ENCODE measurements around the gene GATB.

GATB gene, protein sequence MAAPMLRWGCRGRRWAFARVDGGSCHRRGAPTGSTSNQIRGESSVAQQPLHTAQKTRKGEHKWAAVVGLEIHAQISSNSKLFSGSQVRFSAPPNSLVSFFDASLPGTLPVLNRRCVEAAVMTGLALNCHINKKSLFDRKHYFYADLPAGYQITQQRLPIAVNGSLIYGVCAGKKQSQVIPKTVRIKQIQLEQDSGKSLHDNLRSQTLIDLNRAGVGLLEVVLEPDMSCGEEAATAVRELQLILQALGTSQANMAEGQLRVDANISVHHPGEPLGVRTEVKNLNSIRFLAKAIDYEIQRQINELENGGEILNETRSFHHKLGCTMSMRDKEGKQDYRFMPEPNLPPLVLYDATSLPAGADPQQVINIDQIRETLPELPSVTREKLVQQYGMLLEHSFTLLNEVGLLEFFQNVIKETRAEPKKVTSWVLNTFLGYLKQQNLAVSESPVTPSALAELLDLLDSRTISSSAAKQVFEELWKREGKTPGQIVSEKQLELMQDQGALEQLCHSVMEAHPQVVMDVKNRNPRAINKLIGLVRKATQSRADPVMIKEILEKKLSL

DNA sequence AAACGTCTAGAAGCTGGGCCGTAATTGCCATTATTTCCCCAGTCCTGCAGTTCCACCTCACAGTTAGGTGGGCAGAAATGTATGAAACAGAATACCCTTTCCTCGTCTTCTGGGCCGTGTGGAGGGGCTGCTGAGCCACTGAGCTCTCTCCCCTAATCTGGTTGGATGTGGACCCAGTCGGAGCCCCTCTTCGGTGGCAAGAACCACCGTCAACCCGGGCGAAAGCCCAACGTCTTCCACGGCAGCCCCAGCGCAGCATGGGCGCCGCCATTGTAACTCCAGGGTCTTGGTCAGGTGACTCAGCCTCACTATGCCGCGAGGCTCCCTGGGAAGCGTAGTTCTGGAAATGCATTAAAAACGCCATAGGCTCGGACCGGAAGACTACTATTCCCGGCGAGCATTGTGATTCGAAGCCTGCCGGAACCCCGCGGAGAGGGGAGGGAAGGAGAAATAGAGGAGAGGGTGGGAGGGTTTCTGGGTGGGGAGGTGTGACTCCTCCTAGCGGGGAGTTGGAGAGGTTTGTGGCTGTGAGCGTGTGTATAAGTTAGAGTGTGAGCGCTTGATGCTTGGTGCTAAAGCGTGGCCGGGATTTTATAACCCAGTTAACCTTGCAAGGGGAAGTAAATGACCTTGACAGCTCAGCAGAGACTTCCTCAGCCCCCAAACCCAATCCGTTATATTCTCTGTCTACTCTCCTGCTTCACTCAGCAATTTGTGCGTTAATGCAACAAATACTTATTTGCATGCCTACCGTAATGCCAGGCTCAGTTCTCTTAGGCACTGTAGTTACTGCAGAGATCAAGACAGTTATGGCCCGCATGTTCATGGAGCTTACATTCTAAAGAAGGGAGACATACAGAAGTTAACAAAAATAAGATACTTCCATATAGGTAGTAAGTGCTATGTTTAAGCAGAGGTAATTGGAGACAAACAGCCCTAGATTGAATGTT, at the start of gene GATB:
Gene GATB (minus strand): TSS at position 296 of the 950 bp plus-strand sequence. CDS start 25 bp downstream, at position 271.
- peak; percentile 90 for DNase-seq (ENCODE audit: low read depth, low spot score)

DNA sequence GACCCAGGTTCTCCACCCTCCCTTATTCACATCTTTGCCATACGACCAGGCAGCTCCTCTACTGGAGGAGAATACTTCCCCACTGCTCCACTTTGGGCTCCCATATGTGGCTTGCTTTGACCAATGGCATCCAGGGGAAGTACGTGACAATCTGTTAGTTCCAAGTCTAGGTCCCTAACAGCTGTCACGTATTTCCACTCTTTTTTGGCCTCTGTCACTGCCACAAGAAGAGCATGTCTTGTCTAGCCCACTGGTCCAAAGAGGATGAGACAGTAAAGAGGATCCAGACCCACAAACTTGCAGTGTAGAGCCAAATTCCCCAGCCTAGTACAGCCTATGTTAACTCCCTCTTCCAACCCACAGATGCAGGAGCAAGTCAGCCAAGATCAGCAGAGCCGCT, 49.7 kb upstream of the GATB start:
- no peak for DNase-seq (ENCODE audit: low read depth, low spot score)

DNA sequence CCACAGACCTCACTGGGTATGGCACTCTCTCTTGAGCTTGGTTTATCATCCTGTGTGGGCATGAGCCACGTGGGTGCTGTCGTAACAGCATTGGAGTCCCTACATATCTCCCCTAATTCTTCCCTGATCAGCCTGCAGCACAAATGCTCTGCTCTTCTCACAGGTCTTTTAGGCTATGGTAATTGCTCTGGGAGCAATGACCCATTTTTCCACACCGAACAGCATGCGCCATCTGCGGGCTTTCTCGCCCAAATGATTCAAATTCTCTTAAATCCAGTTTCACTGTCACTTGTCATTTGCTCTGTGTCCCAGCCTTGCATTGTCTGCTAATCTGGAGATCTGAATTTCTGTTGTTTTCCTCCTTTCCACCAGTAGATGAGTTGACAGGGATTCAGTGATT, 48.9 kb upstream of the GATB start:
- DNase-seq (ENCODE audit: low read depth, low spot score), result no peak

DNA sequence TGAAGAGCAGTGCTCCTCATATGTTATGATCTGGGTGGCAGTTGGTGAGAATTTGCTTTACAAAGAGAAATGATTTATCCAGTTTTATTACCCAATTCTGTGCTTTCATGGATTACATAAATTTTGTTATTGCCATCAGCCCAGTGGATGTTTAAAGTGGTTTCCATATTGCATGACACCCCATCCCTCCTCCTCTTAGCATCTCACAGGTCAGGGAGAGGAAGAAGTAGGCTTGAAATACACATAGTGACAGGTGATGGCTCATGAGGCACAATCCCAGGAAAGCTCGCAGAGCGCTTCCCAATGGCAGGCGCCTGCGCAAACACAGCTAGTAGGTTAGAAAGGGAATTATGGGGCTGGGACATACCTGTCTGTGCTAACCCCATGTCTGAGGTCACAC, 47.7 kb upstream of the GATB start:
- DNase-seq (ENCODE audit: low read depth, low spot score), result no peak

DNA sequence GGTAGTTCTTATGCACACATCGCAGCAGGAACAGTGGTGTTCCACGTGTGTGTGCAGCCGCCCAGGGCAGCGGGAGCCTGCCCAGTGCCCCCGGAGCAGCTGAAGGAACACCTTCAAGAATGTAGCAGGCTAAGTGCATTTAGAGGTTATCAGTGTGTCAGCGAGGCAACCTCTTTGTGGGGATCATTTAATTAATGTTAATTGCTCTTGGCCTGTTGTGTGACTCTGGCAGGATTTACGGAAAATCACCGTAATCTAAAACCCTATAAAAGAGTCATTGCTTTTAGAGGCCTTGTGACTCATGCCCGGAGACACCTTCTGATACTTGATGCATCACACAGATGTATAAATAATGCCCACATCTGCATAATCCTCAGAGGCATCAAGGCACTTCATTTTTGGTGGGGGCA, 47.3 kb upstream of the GATB start:
- DNase-seq (ENCODE audit: low read depth, low spot score), result no peak

DNA sequence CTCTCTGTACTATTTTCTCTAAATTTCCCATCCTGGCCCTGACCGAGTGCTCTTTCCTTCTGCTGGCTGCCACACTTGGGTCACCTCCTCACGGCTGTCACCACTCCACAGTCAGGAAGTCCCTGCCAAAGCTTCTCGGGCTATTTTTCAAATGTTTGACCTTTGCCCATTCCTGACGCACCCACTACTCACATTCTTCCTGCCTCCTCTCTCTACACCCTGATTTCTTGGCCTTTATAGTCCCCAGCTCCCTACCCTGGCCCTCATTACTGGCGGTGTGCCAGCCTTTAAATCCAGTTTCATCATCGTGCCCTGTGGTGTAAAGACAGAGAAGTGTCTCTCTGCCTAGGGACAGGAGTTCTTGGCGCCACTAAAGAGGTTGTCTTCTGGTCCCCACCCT, 46.4 kb upstream of the GATB start:
- no peak for DNase-seq (ENCODE audit: low read depth, low spot score)

DNA sequence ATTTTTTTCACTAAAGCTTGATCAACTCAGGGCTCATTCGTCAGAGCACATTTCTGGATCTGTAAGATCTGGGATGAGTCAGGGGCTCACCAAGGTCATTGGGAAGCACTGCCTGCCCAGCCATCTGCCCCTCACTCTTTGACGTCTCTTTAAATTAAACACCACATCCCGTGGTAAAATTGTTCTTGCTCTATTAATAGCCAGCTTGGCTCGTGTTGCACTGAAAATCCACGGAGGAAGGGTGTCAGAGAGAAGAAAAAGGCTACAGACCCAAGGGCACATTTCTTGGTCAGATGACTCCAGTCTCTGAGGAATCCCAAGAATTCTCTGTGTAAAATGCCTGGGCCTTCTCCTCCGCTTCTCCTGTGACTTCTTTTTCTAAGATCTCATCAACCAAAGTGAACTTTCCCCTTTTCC, 45.7 kb upstream of the GATB start:
- DNase-seq (ENCODE audit: low read depth, low spot score), result peak; percentile 5

DNA sequence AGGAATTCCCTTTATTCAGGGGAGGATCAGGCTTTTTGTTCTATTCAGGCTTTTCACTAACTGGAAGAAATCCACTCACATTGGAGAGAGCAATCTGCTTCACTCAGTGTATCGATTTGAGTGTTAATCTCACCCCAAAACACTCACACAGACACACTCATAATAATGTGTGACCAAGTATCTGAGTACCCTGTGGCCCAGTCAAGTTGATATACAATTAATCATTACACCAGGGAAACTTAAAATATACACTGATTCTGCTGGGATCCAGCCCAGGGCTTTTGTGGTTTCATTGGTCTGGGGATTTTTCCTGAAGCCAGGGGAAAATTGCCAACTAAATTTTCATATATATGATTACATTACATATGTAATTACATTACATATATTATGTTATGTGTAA, 44.0 kb upstream of the GATB start:
- DNase-seq (ENCODE audit: low read depth, low spot score), result no peak

DNA sequence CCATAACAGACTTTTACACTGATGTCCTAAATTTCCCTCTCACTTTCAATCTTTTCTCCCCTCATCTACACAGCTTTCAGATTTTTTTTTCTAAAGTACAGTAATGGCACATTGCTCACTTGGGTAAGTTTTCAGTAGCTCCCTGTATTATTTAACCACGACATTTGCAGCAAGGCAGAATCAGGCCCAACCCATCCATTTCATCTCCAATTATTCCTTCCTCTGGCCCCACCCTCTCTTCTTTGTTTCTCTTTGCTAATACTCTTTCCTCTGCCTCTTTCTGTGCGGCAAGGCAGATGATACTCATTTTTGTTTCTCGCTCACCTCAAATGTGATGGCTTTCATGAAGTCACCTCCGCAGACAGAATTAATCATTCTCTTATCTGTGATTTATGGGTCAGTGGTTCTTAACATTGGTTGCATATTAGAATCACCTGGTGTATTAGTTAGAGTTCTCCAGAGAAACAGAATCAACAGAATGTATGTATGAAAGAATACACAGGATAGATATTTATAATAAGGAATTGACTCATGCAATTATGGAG, 43.4 kb upstream of the GATB start:
- no peak for DNase-seq (ENCODE audit: low read depth, low spot score)

DNA sequence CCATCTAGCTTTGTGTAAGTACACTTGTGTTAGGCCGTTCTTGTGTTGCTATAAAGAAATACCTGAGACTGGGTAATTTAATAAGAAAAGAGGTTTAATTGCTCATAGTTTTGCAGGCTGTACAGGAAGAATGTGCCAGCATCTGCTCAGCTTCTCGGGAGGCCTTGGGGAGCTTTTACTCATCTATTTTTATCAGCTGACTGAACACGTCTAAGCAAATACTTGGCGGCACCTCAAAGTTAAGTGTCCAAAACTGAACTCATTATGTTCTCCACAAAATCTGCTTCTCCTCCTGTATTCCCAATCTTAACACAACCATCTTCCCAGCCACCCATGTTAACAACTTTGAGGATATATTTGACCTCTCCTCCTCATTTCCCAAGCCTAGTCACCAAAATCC, 42.4 kb upstream of the GATB start:
- DNase-seq (ENCODE audit: low read depth, low spot score), result no peak

DNA sequence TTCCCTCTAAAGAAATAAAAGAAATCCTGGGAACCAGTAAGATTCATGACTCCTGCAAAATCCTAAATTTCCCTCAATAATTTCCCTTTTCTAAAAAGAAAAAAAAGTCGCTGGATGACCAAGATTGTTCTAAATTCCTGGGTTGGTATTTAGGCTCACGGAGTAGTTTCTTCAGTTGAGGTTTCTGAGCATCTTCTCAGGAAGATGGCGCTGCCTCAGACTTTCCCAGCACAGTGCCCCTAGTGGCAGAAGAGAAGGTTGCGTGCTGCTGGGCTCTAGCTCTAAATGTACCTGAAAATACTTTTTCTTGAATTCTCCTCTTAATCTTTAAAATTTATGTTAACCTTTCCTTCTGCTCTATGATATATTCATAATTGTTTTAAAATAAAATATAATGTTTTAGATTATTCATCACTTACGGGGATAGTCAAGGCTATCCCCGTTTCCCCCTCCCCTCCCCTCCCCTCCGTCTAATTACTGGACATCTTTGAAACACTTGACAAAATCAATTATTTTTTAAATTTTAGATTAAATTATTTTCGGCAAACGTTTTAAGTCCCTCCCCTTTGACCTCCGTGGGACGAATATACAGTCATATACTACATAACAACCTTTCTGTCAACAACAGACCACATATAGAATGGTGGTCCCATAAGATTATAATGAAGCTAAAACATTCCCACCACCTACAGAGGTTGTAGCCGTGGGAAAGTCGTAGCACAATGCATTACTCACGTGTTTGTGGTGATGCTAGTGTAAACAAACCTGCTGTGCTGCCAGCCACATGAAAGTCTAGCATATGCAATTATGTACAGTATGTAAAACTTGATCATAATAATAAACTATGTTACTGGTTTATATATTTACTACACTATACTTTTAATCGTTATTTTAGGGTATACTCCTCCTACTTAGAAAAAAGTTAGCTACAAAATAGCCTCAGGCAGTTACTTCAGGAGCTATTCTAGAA, 41.0 kb upstream of the GATB start:
- peak; percentile 38 for DNase-seq (ENCODE audit: low read depth, low spot score)

DNA sequence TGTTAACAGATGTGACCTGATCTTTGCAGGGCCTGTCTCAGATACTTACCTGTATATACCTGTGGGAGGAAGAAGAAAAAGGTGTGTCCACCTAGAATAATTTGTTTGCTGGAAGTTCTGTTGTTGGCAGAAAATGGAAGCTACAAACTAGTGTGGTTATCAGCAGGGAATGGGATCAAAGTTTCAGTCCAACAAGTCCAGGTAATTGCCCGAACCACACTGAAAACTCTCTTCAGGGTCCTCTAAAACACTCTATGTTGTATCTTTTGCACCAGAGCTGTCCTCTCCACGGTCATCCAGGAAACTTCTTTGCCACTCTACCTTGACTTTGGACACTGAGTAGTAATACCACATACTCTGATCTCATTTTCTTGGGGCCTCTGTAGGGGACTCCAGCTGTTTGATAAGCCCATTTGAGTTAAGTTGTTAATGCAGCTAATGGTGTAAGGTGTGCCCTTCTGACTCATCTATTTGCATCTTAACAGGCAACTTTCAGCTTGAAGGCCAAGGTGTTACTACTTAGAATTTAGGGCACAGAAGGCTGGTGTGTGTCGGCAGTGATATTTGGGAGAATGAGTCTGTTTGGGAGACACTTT, 38.7 kb upstream of the GATB start:
- no peak for DNase-seq (ENCODE audit: low read depth, low spot score)

DNA sequence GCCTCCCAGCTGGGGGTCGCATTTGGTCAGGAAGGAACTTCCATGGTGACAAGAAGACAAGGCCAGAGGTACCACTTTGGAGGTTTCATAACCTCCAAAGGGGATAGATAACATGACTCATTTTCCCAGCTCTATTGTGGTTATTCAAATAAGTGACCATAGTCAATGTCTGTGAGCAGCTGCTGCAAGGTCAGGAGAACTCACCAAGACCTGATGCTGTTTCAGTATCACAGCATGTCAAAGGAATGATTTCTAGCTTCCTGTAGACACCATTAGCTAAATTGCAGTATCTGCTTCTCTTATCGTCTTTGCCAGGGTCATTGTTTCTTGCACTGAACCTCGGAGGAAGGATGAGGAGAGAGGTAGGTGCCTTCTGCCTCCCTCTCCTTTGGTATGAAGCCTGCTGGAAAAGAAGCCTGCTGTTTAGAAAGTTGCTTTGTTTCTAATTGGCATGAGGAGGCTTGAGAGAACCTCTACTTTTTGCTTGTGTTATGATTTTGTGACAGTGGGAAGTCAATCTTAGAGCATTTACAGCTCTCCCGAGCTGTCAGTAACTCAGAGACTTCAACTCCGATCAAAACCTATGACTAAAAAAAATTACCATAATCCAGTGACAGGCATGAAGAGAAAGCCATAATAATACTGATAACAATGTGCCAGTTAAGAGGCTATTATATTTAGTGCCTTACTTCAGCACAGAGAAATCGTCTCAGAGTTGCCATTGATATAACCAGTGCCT, 38.0 kb upstream of the GATB start:
- no peak for DNase-seq (ENCODE audit: low read depth, low spot score)

DNA sequence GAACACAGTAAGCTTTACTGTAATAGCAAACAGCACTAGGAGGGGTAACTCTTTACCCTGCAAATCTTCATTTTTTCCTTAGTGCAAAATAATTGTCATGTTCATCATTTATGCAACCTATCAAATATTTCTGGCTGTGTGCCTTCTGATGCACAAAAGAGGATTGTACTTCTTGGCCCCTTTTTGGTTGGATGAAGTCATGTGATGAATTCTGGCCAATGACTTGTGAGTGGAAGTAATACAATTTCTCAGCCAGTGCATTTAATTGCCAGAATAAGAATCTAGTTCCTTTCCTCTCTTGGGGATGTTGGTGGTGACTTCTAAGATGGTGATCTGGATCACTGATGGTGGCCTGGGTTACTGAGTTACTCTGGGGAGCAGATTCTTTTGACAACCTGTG, 37.0 kb upstream of the GATB start:
- DNase-seq (ENCODE audit: low read depth, low spot score), result no peak

DNA sequence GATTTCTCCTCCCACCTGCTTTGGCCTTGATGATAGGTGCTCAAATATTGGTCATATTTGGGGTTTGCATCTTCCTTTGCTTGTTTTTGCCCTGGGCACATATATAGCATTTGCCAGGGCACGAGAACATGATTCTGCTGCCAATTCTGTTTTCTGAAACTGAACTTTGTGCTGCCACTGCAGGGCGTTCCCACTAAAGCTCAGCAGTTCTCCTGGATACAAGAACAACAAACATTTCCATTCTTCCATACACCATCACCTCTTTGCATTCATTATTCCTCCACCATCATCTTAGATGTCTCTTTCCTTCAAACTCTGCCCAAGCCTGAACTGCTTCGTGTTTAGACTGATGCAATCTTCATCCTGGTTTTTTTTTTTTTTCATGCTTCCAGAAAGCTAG, 36.3 kb upstream of the GATB start:
- no peak for DNase-seq (ENCODE audit: low read depth, low spot score)

DNA sequence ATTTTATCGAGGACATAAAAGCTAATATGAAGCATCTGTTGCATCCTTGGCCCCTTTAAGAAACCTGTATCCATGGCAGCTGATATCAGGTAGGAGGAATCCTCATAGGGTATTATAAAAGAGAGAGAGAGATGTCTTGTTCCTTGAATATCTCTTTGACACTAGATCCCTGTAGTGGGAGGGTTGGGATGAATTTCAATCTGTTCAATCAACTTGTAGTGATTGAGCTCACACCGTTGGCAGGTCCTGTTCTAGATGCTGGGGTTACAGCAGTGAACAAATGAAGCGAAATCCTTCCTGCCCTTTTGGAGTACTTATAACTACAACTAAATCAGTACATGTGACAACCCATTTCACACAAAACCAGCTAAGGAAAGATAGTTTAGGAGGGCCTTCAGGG, 35.3 kb upstream of the GATB start:
- DNase-seq (ENCODE audit: low read depth, low spot score), result no peak

DNA sequence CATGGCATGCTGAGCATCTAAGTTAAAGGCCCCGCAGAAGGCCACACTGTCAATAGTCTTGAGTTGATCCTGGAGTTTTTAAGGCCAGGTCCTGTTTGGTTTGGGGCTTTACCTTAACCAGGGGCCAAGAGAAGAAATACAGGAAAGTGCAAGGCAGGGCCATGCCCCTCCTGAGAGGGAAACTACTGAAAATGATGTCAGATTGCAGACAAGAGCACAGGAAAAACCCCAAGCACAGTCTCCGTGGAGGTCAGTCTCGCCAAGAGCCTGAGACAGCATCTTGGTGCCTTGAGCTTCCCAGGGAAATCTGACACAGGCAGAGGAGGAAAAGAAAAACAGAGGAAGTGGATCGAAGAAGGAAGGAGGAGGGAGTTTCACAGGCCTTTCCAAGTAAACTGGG, 32.2 kb upstream of the GATB start:
- no peak for DNase-seq (ENCODE audit: low read depth, low spot score)

DNA sequence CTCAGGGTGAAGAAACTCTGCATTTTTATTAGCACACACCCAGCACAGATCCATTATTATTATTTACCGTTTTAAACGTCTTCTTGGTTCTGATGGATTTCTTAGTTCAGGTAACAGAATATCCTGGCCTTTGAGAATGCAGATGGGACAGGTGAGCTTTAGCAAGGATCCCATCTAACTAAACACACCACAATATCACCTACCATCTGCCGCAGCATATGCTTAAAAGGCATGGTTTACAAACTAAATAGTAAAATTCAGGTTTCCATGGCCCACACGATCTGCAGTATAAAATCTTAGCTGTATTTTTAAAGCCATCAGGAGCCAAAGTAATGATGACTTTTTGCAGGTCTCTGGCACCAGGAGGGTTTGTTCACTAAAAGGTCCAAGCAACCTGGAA, 31.7 kb upstream of the GATB start:
- DNase-seq (ENCODE audit: low read depth, low spot score), result no peak

DNA sequence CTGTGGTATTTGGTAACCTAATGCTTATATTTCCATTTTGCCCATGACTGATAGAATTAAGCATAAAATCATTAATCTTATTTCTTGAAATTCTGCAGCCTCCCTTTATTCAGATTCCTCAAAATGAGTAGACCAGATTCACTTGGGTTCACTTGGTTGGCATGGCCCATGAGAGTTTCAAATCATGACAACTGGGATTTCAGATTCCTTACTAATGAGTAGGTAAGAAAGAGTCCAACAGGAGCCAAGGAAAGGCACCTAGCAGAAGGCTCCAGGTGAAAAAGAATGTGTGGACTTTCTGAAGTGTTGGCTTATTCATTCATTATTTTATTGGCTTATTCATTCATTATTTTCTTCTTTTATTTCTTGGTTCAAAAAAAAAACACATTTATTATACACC, 27.2 kb upstream of the GATB start:
- DNase-seq (ENCODE audit: low read depth, low spot score), result no peak

DNA sequence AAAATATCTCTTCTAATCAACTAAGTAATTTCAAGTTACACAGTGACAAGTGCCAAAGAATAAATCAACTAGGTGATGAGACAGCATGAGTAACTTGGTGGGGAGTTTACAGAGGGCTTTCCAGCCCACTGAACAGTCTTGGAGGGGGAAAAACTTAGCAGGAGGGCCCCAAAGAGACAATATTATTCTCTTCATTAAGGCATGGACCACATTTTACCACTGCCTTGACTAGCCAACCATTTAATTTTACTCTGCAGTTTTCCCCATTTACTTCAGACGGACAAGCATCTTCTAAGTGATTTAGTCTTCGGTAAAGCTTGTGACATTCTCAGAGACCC, 25.3 kb upstream of the GATB start:
- no peak for DNase-seq (ENCODE audit: low read depth, low spot score)

Data from brain pericyte (primary cell).